OCI-LY3 (cell line): ENCODE results near the gene PRDM16.
"Not testable (repeated sequence)": the region's sequence is repeated elsewhere in the genome, so short reads cannot be mapped to it uniquely, and the experiment has no call there.

Experiments
- H2AFZ ChIP-seq: fragments of 200-600, 300-600 bp; shearing (Covaris generic); 2 replicates; pipeline ENCODE4 v1.6.0; 2014; ENCODE audit warnings: antibody characterized with exemption, low read depth, low read length
- H3K27ac ChIP-seq: fragments of 200-600, 300-600 bp; sonication (generic); 2 replicates; pipeline ENCODE4 v1.5.1; 2014; ENCODE audit warnings: mild to moderate bottlenecking, low read length, moderate library complexity, mixed read lengths
- H3K27me3 ChIP-seq: fragments of 200-600, 300-600 bp; sonication (generic); 2 replicates; pipeline ENCODE4 v1.6.1; 2014; ENCODE audit warnings: low read depth, low read length, mixed read lengths
- H3K36me3 ChIP-seq: fragments of 200-600, 300-600 bp; sonication (generic); replicated peaks from 2 replicates; pipeline ENCODE3; 2014; ENCODE audit warnings: low read depth, low read length, mixed read lengths
- H3K4me1 ChIP-seq: fragments of 300-600, 200-600 bp; sonication (generic); 2 replicates; pipeline ENCODE4 v1.6.1; 2014; ENCODE audit warnings: low read length, mixed read lengths
- H3K4me2 ChIP-seq: fragments of 200-600, 300-600 bp; sonication (generic); 2 replicates; pipeline ENCODE4 v1.6.1; 2014; ENCODE audit warnings: low read length, mixed read lengths
- H3K4me3 ChIP-seq: fragments of 300-600, 200-600 bp; sonication (generic); 2 replicates; pipeline ENCODE4 v1.5.1; 2014; ENCODE audit warnings: antibody characterized with exemption, mild to moderate bottlenecking, low read length, moderate library complexity
- H3K79me2 ChIP-seq: fragments of 300-600, 200-600 bp; shearing (Covaris generic); 2 replicates; pipeline ENCODE4 v1.6.1; 2014; ENCODE audit warnings: mild to moderate bottlenecking, low read length, mixed read lengths
- H3K9ac ChIP-seq: fragments of 300-600, 200-600 bp; shearing (Covaris generic); 2 replicates; pipeline ENCODE4 v1.6.0; 2014; ENCODE audit warnings: mild to moderate bottlenecking, low read length, moderate library complexity
- H3K9me3 ChIP-seq: fragments of 200-600, 300-600 bp; shearing (Covaris generic); 2 replicates; pipeline ENCODE4 v1.6.1; 2014; ENCODE audit warnings: low read length, mixed read lengths; ENCODE audit not compliant: insufficient read depth
- H4K20me1 ChIP-seq: fragments of 200-600, 300-600 bp; sonication (generic); 2 replicates; pipeline ENCODE4 v1.6.1; 2016; ENCODE audit warnings: low read length, mixed read lengths; ENCODE audit not compliant: insufficient read depth
- CTCF ChIP-seq: fragments of 200-600, 300-600 bp; sonication (generic); IDR thresholded peaks from 2 replicates; pipeline ENCODE4 v1.5.1; 2014; ENCODE audit warnings: antibody characterized with exemption, low read length, low read depth
- EZH2phosphoT487 ChIP-seq: fragments of 200-600 bp; shearing (Covaris generic); IDR thresholded peaks from 2 replicates; pipeline ENCODE4 v1.6.1; 2018; ENCODE audit warnings: antibody characterized with exemption, mixed run types, low read depth

Gene PRDM16

GRCh38 chr1:3282656-3283430 lies 213.8 kb downstream of the PRDM16 start:
- H3K4me2 ChIP-seq, result no peak overlapping the region
- TF ChIP-seq CTCF (no peak), EZH2phosphoT487 (no peak)
- H3K27me3 ChIP-seq, result no peaks in the 10 kb centered on the region

GRCh38 chr1:3283849-3284248 lies 214.8 kb downstream of the PRDM16 start:
- Histone ChIP-seq H3K36me3 (no peaks in the 10 kb centered on the region), H3K79me2 (no peaks in the 10 kb centered on the region), H3K9me3 (no peaks in the 10 kb centered on the region), H3K4me2 (no peak overlapping the region), H3K4me1 (no peaks in the 10 kb centered on the region), H3K27ac (no peak overlapping the region), H2AFZ (no peak overlapping the region), H3K9ac (no peak overlapping the region), H4K20me1 (no peaks in the 10 kb centered on the region), H3K4me3 (no peak overlapping the region), H3K27me3 (no peaks in the 10 kb centered on the region)
- TF ChIP-seq CTCF, result 0 out of 2 replicates have a peak, but pooled peaks have one; percentile 4
- TF ChIP-seq EZH2phosphoT487, result no peak

More at GRCh38 chr1:3282656-3283430, 213.8 kb downstream of the PRDM16 start:
- Histone ChIP-seq H3K4me3 (no peak overlapping the region), H2AFZ (no peak overlapping the region), H3K4me1 (no peaks in the 10 kb centered on the region), H3K9me3 (no peaks in the 10 kb centered on the region), H4K20me1 (no peaks in the 10 kb centered on the region), H3K36me3 (no peaks in the 10 kb centered on the region), H3K79me2 (no peaks in the 10 kb centered on the region), H3K9ac (no peak overlapping the region), H3K27ac (no peak overlapping the region)

GRCh38 chr1:3284691-3285090 lies 215.7 kb downstream of the PRDM16 start:
- no peak overlapping the region for H3K9ac ChIP-seq
- no peak overlapping the region for H3K4me3 ChIP-seq
- no peaks in the 10 kb centered on the region for H3K9me3 ChIP-seq
- no peak overlapping the region for H2AFZ ChIP-seq
- no peaks in the 10 kb centered on the region for H3K36me3 ChIP-seq
- H3K27ac ChIP-seq, result no peak overlapping the region
- no peaks in the 10 kb centered on the region for H3K27me3 ChIP-seq
- H3K79me2 ChIP-seq, result no peaks in the 10 kb centered on the region
- no peak for TF ChIP-seq EZH2phosphoT487
- TF ChIP-seq CTCF, result no peak
- no peaks in the 10 kb centered on the region for H3K4me1 ChIP-seq
- no peak overlapping the region for H3K4me2 ChIP-seq
- H4K20me1 ChIP-seq, result no peaks in the 10 kb centered on the region

- H3K4me2 ChIP-seq, result no peak overlapping the region
- no peaks in the 10 kb centered on the region for H4K20me1 ChIP-seq
- no peaks in the 10 kb centered on the region for H3K36me3 ChIP-seq
- H3K9ac ChIP-seq, result no peak overlapping the region
- H3K27me3 ChIP-seq, result no peaks in the 10 kb centered on the region
- TF ChIP-seq EZH2phosphoT487 (no peak), CTCF (no peak)
- H3K79me2 ChIP-seq, result no peaks in the 10 kb centered on the region
- no peak overlapping the region for H2AFZ ChIP-seq
- H3K4me1 ChIP-seq, result no peaks in the 10 kb centered on the region
- no peak overlapping the region for H3K4me3 ChIP-seq
- no peaks in the 10 kb centered on the region for H3K9me3 ChIP-seq
- H3K27ac ChIP-seq, result no peak overlapping the region
Measured at GRCh38 chr1:3285106-3285740, 216.2 kb downstream of the PRDM16 start.

- H3K9me3 ChIP-seq, H2AFZ ChIP-seq, H3K27me3 ChIP-seq, H3K4me2 ChIP-seq, H4K20me1 ChIP-seq, H3K4me1 ChIP-seq, H3K4me3 ChIP-seq, H3K9ac ChIP-seq, H3K27ac ChIP-seq, H3K36me3 ChIP-seq, H3K79me2 ChIP-seq: not testable (repeated sequence)
Measured at GRCh38 chr1:3287095-3287494, 218.1 kb downstream of the PRDM16 start.
